Fibroblast of lung (primary cell): Measurements from ENCODE around the gene ADCY9.
"Not testable (repeated sequence)": the region's sequence is repeated elsewhere in the genome, so short reads cannot be mapped to it uniquely, and the experiment has no call there.

Source experiments
- EZH2 ChIP-seq: IDR thresholded peaks from 2 replicates; pipeline ENCODE4 v1.5.1; 2012; ENCODE audit warnings: low read length, control low read depth, mild to moderate bottlenecking; ENCODE audit errors: missing control alignments
- TF ChIP-seq, protein P1 (sequence below), 2 donors: IDR thresholded peaks in 1 of 2; conservative IDR thresholded peaks in 1 of 2; 1 replicate in 1 of 2; 2 replicates in 1 of 2; pipeline ENCODE4 v1.5.1; 2011 to 2012; ENCODE audit warnings: low read length in 2 of 2, control low read depth in 1 of 2, inconsistent platforms in 1 of 2, low read depth in 1 of 2, mild to moderate bottlenecking in 1 of 2

DNA sequence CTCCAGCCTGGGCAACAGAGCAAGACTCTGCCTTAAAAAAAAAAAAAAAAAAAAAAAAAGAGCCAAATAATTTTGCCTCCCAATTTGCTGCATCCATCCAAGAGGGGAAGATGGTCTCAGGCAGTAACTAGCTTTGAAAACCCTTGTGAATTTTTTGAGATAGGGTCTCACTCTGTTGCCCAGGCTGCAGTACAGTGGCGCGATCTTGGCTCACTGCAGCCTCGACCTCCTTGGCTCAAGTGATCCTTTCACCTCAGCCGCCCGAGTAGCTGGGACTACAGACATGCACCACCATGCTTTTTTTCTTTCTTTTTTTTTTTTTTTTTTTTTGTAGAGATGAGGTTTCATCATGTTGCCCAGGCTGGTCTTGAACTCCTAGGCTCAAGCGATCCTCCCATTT is 70.7 kb downstream of the ADCY9 start:
- TF ChIP-seq, protein P1, sequence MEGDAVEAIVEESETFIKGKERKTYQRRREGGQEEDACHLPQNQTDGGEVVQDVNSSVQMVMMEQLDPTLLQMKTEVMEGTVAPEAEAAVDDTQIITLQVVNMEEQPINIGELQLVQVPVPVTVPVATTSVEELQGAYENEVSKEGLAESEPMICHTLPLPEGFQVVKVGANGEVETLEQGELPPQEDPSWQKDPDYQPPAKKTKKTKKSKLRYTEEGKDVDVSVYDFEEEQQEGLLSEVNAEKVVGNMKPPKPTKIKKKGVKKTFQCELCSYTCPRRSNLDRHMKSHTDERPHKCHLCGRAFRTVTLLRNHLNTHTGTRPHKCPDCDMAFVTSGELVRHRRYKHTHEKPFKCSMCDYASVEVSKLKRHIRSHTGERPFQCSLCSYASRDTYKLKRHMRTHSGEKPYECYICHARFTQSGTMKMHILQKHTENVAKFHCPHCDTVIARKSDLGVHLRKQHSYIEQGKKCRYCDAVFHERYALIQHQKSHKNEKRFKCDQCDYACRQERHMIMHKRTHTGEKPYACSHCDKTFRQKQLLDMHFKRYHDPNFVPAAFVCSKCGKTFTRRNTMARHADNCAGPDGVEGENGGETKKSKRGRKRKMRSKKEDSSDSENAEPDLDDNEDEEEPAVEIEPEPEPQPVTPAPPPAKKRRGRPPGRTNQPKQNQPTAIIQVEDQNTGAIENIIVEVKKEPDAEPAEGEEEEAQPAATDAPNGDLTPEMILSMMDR (conservative IDR thresholded peaks at IDR 0.05 in 1 of 2, IDR thresholded peaks at IDR 0.05 in 1 of 2; ENCODE audit: low read depth in 1 of 2, low read length in 2 of 2), result not testable (repeated sequence)
- TF ChIP-seq EZH2, result not testable (repeated sequence)
